ENCODE data around the gene HOXB8. TPM values are rescaled to one million over a fixed set of nuclear protein-coding genes. Genes with fewer than 3 reads are reported as not detected.
A peak's percentile ranks its signal among the peaks of the same experiment; 100 is the strongest.

Gene HOXB8
- total RNA-seq, 1 donor from 2014 or later = not detected

DNA sequence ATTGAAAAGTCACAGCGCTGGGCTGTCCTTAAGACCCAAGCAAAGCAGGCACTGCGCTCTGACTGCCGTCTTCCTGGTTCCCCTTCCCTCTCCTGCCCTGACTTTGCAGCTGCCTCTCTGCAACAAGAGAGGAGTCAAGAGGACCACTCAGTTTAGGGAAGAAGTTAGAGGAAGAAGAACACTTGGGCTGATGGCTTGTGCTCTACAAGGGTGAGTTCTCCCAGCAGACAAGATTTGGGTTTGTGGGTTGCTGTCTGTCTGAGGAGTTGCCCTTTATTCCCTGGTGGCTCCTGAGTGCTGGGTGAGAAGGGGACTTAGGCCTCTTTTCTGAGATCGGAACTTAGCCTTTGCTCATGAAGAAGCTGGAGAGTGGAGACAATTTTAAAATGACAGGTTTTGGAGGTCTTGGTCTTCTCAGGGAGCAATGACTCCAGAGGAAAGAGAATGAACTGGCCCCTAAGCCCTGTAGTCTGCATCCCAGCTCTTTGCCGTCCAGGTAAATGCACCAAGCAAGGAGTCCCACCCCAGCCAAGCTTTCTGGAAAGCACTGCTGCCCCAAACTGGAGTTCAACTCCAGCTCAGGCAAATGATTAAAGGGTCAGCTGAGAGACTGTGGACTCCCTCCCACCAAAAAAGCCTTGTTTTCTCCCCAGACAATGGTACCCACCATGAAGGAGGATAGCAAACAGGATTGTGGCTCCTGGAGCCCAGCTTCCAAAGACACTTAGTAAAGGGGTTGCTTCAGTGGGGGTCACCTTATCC lies 13.7 kb upstream of the HOXB8 start:
- DNase-seq (ENCODE audit: extremely low spot score in 2 of 2) = no peak
- TF ChIP-seq POLR2A (IDR thresholded peaks at IDR 0.05) (no peak), POLR2AphosphoS5 (IDR thresholded peaks at IDR 0.05; ENCODE audit: insufficient read depth in 1 of 2, low read depth in 1 of 2) (no peak)
- TF ChIP-seq, protein P1, sequence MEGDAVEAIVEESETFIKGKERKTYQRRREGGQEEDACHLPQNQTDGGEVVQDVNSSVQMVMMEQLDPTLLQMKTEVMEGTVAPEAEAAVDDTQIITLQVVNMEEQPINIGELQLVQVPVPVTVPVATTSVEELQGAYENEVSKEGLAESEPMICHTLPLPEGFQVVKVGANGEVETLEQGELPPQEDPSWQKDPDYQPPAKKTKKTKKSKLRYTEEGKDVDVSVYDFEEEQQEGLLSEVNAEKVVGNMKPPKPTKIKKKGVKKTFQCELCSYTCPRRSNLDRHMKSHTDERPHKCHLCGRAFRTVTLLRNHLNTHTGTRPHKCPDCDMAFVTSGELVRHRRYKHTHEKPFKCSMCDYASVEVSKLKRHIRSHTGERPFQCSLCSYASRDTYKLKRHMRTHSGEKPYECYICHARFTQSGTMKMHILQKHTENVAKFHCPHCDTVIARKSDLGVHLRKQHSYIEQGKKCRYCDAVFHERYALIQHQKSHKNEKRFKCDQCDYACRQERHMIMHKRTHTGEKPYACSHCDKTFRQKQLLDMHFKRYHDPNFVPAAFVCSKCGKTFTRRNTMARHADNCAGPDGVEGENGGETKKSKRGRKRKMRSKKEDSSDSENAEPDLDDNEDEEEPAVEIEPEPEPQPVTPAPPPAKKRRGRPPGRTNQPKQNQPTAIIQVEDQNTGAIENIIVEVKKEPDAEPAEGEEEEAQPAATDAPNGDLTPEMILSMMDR (IDR thresholded peaks at IDR 0.05) = no peak
- no peak overlapping the region for H3K4me3 ChIP-seq
- H3K36me3 ChIP-seq = no peaks in the 10 kb centered on the region
- H3K4me1 ChIP-seq = peaks cover 31% of the 10 kb centered on the region
- H3K9me3 ChIP-seq = no peaks in the 10 kb centered on the region
- intact Hi-C loops (cut with DNase I) = no loop called here
- H3K27ac ChIP-seq = no peak overlapping the region
- H3K27me3 ChIP-seq = peaks cover 7% of the 10 kb centered on the region

- peaks cover 25% of the 10 kb centered on the region for H3K4me1 ChIP-seq
- intact Hi-C loops (cut with DNase I) = no loop called here
- TF ChIP-seq, protein P1 (IDR thresholded peaks at IDR 0.05) = no peak
- no peak for TF ChIP-seq POLR2AphosphoS5 (IDR thresholded peaks at IDR 0.05; ENCODE audit: insufficient read depth in 1 of 2, low read depth in 1 of 2)
- no peak for TF ChIP-seq POLR2A (IDR thresholded peaks at IDR 0.05)
- no peaks in the 10 kb centered on the region for H3K36me3 ChIP-seq
- H3K27ac ChIP-seq = no peak overlapping the region
- H3K27me3 ChIP-seq = peaks cover 7% of the 10 kb centered on the region
- H3K4me3 ChIP-seq = no peak overlapping the region
- DNase-seq (ENCODE audit: extremely low spot score in 2 of 2) = no peak
- H3K9me3 ChIP-seq = no peaks in the 10 kb centered on the region
Observed at GRCh38 chr17:48627623-48628521, 12.8 kb upstream of the HOXB8 start.

DNA sequence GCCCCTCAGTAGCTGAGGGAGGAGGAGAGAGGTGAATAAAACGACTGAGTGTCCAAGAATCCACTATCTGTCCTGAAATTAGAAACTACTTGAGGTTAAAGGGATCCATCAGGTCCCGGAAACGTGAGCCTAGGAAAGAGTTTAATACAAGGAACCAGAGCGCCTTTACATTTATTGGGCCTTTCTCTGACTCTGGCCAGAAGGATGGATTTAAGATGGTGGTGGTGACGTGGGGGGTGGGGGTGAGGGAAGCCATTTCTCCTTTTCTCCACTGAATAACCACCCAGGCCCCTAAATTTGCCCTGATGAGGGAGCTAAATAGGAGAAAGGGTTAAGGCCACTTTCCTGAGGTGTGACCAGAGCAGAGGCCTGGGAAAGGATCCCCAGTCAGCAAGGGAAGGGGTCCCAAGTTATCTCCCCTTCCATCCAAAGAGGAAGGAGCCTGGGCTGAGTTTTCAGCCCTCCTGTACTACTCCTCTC lies 12.1 kb upstream of the HOXB8 start:
- no peaks in the 10 kb centered on the region for H3K36me3 ChIP-seq
- no peaks in the 10 kb centered on the region for H3K9me3 ChIP-seq
- TF ChIP-seq, protein P1 (IDR thresholded peaks at IDR 0.05) = no peak
- no peak for TF ChIP-seq POLR2AphosphoS5 (IDR thresholded peaks at IDR 0.05; ENCODE audit: insufficient read depth in 1 of 2, low read depth in 1 of 2)
- no peak for TF ChIP-seq POLR2A (IDR thresholded peaks at IDR 0.05)
- intact Hi-C loops (cut with DNase I) = no loop called here
- no peak overlapping the region for H3K27ac ChIP-seq
- peaks cover 25% of the 10 kb centered on the region for H3K4me1 ChIP-seq
- H3K4me3 ChIP-seq = no peak overlapping the region
- no peak for DNase-seq (ENCODE audit: extremely low spot score in 2 of 2)
- H3K27me3 ChIP-seq = peaks cover 10% of the 10 kb centered on the region

DNA sequence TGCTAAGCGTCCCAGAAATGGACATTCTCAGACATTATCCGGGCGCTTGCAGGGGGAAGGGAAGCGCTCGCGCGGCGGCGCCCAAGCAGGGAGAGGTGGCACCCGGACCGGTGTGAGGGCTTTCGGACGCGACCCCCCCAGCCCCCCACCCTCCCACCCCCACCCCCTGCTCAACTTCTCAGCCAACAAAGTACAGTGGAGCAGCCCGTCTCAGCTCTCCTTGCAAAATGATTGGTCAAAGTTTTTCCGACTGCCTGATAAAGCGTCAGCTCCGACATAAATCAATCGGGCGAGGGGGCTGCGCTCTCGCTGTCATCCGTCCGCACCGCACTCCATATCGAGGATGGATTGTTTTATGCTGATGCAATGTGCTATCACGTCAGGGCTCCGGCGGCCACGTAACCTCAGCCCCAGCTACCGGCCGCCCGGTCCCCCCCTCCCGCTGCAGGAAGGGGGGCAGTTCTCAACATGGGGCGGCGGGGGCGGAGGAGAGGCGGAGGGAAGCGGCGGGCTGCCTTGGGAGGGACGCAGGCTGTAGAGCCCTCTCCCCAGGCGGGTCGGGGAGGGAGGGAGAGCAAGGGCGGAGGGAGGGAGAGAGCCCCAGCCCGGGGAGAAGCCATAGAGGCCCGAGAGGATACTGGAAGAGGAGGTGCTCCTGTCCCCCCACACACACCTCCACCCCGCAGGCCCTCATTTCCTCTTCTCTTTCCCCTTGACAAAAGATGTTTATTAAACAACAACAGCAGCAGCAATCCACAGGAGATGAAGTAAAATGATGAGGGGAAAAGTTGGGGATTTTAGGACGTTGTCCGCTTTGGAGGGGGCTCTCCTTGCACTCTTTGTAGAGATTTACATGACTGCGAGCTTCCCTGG lies 11.4 kb upstream of the HOXB8 start, which contains the start of gene HOXB9:
TSS of gene HOXB9 (minus strand) at position 114 of the 873 bp plus-strand sequence. CDS start at position 25, 89 bp downstream.
- Histone ChIP-seq H3K4me3 (peak within 1 kb of the TSS; percentile 35 to 42), H3K36me3 (no peaks in the 10 kb centered on the region), H3K27ac (no peak within 1 kb of the TSS), H3K9me3 (no peaks in the 10 kb centered on the region), H3K4me1 (peaks cover 25% of the 10 kb centered on the region), H3K27me3 (peaks cover 13% of the 10 kb centered on the region)
- TF ChIP-seq POLR2AphosphoS5 (IDR thresholded peaks at IDR 0.05; ENCODE audit: insufficient read depth in 1 of 2, low read depth in 1 of 2) = no peak
- intact Hi-C loops (cut with DNase I) = no loop called here
- DNase-seq (ENCODE audit: extremely low spot score in 2 of 2) = no peak
